ENCODE data around the gene CLRN3. TPM values are rescaled to one million over a fixed set of nuclear protein-coding genes. Genes with fewer than 3 reads are reported as not detected.

CLRN3 gene
- total RNA-seq, 2 donors from 2014 or later = not detected

DNA sequence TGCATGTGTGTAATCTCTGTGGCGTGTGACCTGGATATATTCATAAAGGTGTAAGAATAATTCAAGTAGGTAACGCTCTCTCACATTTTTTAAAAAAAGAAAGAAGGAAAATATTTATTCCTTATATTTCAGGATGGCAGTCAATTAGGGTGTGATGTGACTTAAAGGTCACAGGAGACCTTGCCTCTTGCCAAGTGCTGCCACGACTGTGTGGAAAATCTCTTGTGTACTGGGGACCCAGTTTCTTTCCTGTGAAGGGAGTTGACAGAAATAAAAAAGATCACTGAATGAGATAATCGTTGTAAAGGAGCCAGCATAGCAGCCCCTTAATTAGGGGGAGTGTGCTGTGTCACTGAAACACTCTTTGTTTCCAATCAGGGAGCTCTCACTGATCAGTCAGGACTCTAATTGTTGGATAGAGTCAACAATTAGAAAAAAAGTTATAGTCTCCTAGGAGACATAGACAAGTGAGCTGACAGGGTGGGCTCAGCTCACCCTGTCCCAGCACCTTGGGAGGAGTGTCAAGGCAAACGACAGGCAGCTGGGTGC lies 45.2 kb upstream of the CLRN3 start:
- DNase-seq = no peak
- Histone ChIP-seq H3K4me1 (ENCODE audit: control insufficient read depth, insufficient read depth, low read length) (no peaks in the 10 kb centered on the region), H3K27ac (ENCODE audit: low read depth, low read length) (no peak overlapping the region), H3K27me3 (ENCODE audit: control insufficient read depth, insufficient read depth, low read length, poor library complexity, severe bottlenecking) (no peaks in the 10 kb centered on the region), H3K9ac (ENCODE audit: extremely low read depth, low read length, poor library complexity, severe bottlenecking) (no peak overlapping the region), H3K4me3 (ENCODE audit: low read length) (no peak overlapping the region), H3K9me3 (ENCODE audit: control insufficient read depth, low read length) (no peaks in the 10 kb centered on the region), H3K36me3 (ENCODE audit: control insufficient read depth, insufficient read depth, low read length) (no peaks in the 10 kb centered on the region)
- Mint-ChIP-seq H3K9me3 (peaks cover 1% of the 10 kb centered on the region), H3K36me3 (ENCODE audit: low read depth) (no peaks in the 10 kb centered on the region), H3K4me1 (no peaks in the 10 kb centered on the region), H3K4me3 (no peak overlapping the region), H3K27me3 (ENCODE audit: insufficient read depth) (peaks cover 19% of the 10 kb centered on the region), H3K27ac (no peak overlapping the region)
- TF ChIP-seq, protein P1, sequence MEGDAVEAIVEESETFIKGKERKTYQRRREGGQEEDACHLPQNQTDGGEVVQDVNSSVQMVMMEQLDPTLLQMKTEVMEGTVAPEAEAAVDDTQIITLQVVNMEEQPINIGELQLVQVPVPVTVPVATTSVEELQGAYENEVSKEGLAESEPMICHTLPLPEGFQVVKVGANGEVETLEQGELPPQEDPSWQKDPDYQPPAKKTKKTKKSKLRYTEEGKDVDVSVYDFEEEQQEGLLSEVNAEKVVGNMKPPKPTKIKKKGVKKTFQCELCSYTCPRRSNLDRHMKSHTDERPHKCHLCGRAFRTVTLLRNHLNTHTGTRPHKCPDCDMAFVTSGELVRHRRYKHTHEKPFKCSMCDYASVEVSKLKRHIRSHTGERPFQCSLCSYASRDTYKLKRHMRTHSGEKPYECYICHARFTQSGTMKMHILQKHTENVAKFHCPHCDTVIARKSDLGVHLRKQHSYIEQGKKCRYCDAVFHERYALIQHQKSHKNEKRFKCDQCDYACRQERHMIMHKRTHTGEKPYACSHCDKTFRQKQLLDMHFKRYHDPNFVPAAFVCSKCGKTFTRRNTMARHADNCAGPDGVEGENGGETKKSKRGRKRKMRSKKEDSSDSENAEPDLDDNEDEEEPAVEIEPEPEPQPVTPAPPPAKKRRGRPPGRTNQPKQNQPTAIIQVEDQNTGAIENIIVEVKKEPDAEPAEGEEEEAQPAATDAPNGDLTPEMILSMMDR (conservative IDR thresholded peaks at IDR 0.05) = no peak
- 82 to 83% methylated on average over 4 of the region's 5 CpGs for WGBS, 2 experiments (ENCODE audit: insufficient coverage in 1 of 2, insufficient read length in 1 of 2)

DNA sequence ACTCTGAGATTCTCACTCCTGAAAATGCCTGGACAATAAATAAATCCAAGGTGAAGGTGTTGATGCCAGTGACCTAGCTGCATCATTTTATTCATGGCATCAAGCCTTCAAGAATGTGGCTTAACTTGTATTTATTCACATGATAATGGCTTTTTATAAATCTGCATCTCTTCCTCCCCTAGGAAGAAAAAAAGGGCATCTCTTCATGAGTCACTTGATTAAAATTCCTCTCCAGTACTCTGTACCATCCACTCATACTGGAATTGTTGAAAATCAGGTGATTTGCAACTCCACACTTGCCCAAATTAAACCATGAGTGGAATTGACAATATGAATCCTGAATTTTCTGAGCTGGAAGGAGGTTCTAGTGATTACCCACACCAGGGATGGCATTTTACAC lies 44.3 kb upstream of the CLRN3 start:
- Histone ChIP-seq H3K27ac (ENCODE audit: low read depth, low read length) (no peak overlapping the region), H3K27me3 (ENCODE audit: control insufficient read depth, insufficient read depth, low read length, poor library complexity, severe bottlenecking) (no peaks in the 10 kb centered on the region), H3K4me3 (ENCODE audit: low read length) (no peak overlapping the region), H3K4me1 (ENCODE audit: control insufficient read depth, insufficient read depth, low read length) (no peaks in the 10 kb centered on the region), H3K9me3 (ENCODE audit: control insufficient read depth, low read length) (no peaks in the 10 kb centered on the region), H3K36me3 (ENCODE audit: control insufficient read depth, insufficient read depth, low read length) (no peaks in the 10 kb centered on the region), H3K9ac (ENCODE audit: extremely low read depth, low read length, poor library complexity, severe bottlenecking) (no peak overlapping the region)
- TF ChIP-seq, protein P1 (conservative IDR thresholded peaks at IDR 0.05) = no peak
- no peak for DNase-seq
- Mint-ChIP-seq H3K4me3 (no peak overlapping the region), H3K9me3 (peaks cover 3% of the 10 kb centered on the region), H3K27me3 (ENCODE audit: insufficient read depth) (peaks cover 19% of the 10 kb centered on the region), H3K27ac (peak overlapping the region; percentile 35), H3K4me1 (no peaks in the 10 kb centered on the region), H3K36me3 (ENCODE audit: low read depth) (no peaks in the 10 kb centered on the region)

DNA sequence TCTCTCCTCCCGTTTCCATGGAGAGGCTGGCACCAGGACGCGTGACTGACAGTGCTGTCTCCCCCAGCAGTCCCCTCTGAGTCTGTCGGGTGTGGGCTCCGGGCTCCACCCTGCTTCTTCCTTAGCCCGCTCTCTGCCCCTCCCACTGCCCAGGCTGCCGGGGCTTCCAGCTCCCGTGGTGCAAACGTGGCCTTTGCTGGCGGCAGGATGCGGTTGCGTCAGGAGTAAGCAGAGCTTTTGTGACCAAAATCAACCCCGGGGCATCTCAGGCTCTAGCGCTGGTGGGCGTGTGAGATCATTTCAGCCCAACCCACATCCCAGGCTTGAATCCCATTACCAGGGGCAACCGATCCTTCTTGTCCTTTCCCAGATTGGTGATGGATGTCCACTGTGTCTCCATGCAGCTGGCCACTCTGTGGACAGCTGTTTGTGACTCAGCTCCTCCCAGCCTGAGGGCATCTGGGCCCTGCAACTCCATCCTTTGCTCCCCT lies 42.4 kb upstream of the CLRN3 start:
- no peaks in the 10 kb centered on the region for H3K36me3 ChIP-seq (ENCODE audit: control insufficient read depth, insufficient read depth, low read length)
- no peak overlapping the region for H3K27ac Mint-ChIP-seq
- no peaks in the 10 kb centered on the region for H3K4me1 ChIP-seq (ENCODE audit: control insufficient read depth, insufficient read depth, low read length)
- no peak overlapping the region for H3K27ac ChIP-seq (ENCODE audit: low read depth, low read length)
- H3K9me3 Mint-ChIP-seq = peaks cover 5% of the 10 kb centered on the region
- peaks cover 19% of the 10 kb centered on the region for H3K27me3 Mint-ChIP-seq (ENCODE audit: insufficient read depth)
- no peaks in the 10 kb centered on the region for H3K27me3 ChIP-seq (ENCODE audit: control insufficient read depth, insufficient read depth, low read length, poor library complexity, severe bottlenecking)
- DNase-seq = no peak
- H3K36me3 Mint-ChIP-seq (ENCODE audit: low read depth) = no peaks in the 10 kb centered on the region
- H3K4me1 Mint-ChIP-seq = no peaks in the 10 kb centered on the region
- no peak overlapping the region for H3K4me3 ChIP-seq (ENCODE audit: low read length)
- 88 to 90% methylated on average over 10 to 16 of the region's 16 CpGs for WGBS, 2 experiments (ENCODE audit: insufficient coverage in 1 of 2, insufficient read length in 1 of 2)
- no peak overlapping the region for H3K9ac ChIP-seq (ENCODE audit: extremely low read depth, low read length, poor library complexity, severe bottlenecking)
- H3K4me3 Mint-ChIP-seq = no peak overlapping the region
- H3K9me3 ChIP-seq (ENCODE audit: control insufficient read depth, low read length) = no peaks in the 10 kb centered on the region
- TF ChIP-seq, protein P1 (conservative IDR thresholded peaks at IDR 0.05) = no peak
